OCI-LY1 (cell line): Measurements from ENCODE around the gene DYNC1LI1.

Experiments used
- H2AFZ ChIP-seq: fragments of 200-600 bp; sonication (generic), shearing (Covaris generic); 2 replicates; pipeline ENCODE4 v1.6.0; 2014; ENCODE audit warnings: antibody characterized with exemption, mild to moderate bottlenecking, low read length
- H3F3A ChIP-seq: fragments of 200-600 bp; sonication (generic), shearing (Covaris generic); 2 replicates; pipeline ENCODE4 v1.6.0; 2014; ENCODE audit warnings: mild to moderate bottlenecking, antibody characterized with exemption, low read length, moderate library complexity; ENCODE audit not compliant: insufficient read depth
- H3K27ac ChIP-seq: fragments of 200-600 bp; sonication (generic); 2 replicates; pipeline ENCODE4 v1.5.1; 2014; ENCODE audit warnings: low read length, mixed run types, mild to moderate bottlenecking, low read depth; ENCODE audit not compliant: poor library complexity, severe bottlenecking
- H3K27me3 ChIP-seq: fragments of 200-600 bp; sonication (generic); 2 replicates; pipeline ENCODE4 v1.6.0; 2014; ENCODE audit warnings: antibody characterized with exemption, mild to moderate bottlenecking, low read length, moderate library complexity; ENCODE audit not compliant: insufficient read depth
- H3K36me3 ChIP-seq: fragments of 200-600 bp; sonication (generic); 2 replicates; pipeline ENCODE4 v1.6.1; 2014; ENCODE audit warnings: mild to moderate bottlenecking, antibody characterized with exemption, low read length, moderate library complexity, mixed read lengths; ENCODE audit not compliant: insufficient read depth
- H3K4me1 ChIP-seq: fragments of 200-600 bp; sonication (generic); 2 replicates; pipeline ENCODE4 v1.5.1; 2014; ENCODE audit warnings: mild to moderate bottlenecking, low read length, moderate library complexity; ENCODE audit not compliant: insufficient read depth, severe bottlenecking
- H3K4me2 ChIP-seq: fragments of 200-600 bp; sonication (generic), shearing (Covaris generic); 2 replicates; pipeline ENCODE4 v1.6.1; 2014; ENCODE audit warnings: low read length
- H3K4me3 ChIP-seq: fragments of 200-600 bp; sonication (generic); 2 replicates; pipeline ENCODE4 v1.5.1; 2014; ENCODE audit warnings: low read length, low read depth, mild to moderate bottlenecking, mixed read lengths; ENCODE audit not compliant: poor library complexity, severe bottlenecking
- H3K79me2 ChIP-seq: fragments of 200-600 bp; shearing (Covaris generic); 2 replicates; pipeline ENCODE4 v1.6.1; 2016; ENCODE audit warnings: mixed run types, low read length, mixed read lengths; ENCODE audit not compliant: insufficient read depth
- H3K9ac ChIP-seq: fragments of 200-600 bp; sonication (generic), shearing (Covaris generic); 2 replicates; pipeline ENCODE4 v1.6.1; 2014; ENCODE audit warnings: mild to moderate bottlenecking, low read length, mixed read lengths
- H3K9me2 ChIP-seq: fragments of 200-600 bp; sonication (generic), shearing (Covaris generic); 2 replicates; pipeline ENCODE4 v1.6.1; 2014; ENCODE audit warnings: low read depth, mild to moderate bottlenecking, low read length, mixed read lengths
- H3K9me3 ChIP-seq: fragments of 200-600 bp; shearing (Covaris generic); 2 replicates; pipeline ENCODE4 v1.6.1; 2014; ENCODE audit warnings: low read length, mixed read lengths
- H4K20me1 ChIP-seq: fragments of 200-600 bp; sonication (generic), shearing (Covaris generic); 2 replicates; pipeline ENCODE4 v1.6.0; 2016; ENCODE audit warnings: mild to moderate bottlenecking, low read length; ENCODE audit not compliant: insufficient read depth
- EZH2 ChIP-seq: fragments of 200-600 bp; sonication (generic), shearing (Covaris generic); IDR thresholded peaks from 2 replicates; pipeline ENCODE4 v1.8.0; 2017; ENCODE audit warnings: borderline replicate concordance, mixed run types, mild to moderate bottlenecking, antibody characterized with exemption, low read length, moderate library complexity, mixed read lengths
- TF ChIP-seq, protein P1 (sequence below): fragments of 200-600 bp; sonication (generic), shearing (Covaris generic); IDR thresholded peaks from 2 replicates; pipeline ENCODE4 v1.5.1; 2017; ENCODE audit warnings: mild to moderate bottlenecking, antibody characterized with exemption, low read length, moderate library complexity, mixed read lengths

DYNC1LI1 gene

DNA sequence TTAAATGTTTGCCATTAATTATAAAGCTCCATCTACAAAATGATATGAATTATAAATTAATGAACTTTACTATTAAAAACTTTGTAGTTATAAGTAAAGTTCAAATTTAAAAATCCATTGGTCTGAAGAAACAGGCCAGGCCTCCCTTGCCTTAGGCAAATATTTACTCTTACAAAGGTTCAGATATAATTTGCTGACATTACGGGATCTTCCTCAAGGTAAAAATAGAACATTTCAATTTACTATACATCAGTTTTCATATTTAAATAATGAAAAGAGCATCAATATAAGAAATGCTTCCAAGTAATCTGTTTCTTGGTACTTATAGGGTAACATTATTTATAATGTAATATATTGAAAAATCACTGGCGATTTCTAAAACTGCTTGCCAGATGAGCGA lies 71.7 kb downstream of the DYNC1LI1 start:
- Histone ChIP-seq H3K9me2 (no peaks in the 10 kb centered on the region), H3K79me2 (peaks cover 22% of the 10 kb centered on the region), H3K27ac (no peak overlapping the region), H3K27me3 (no peaks in the 10 kb centered on the region), H3K4me2 (no peak overlapping the region), H3K4me1 (peaks cover 56% of the 10 kb centered on the region), H4K20me1 (0 out of 2 replicates have a peak, but pooled peaks cover 4% of the 10 kb centered on the region), H3F3A (no peaks in the 10 kb centered on the region), H3K9ac (no peak overlapping the region), H3K36me3 (no peaks in the 10 kb centered on the region), H3K9me3 (no peaks in the 10 kb centered on the region), H2AFZ (no peak overlapping the region), H3K4me3 (no peak overlapping the region)
- TF ChIP-seq, protein P1, sequence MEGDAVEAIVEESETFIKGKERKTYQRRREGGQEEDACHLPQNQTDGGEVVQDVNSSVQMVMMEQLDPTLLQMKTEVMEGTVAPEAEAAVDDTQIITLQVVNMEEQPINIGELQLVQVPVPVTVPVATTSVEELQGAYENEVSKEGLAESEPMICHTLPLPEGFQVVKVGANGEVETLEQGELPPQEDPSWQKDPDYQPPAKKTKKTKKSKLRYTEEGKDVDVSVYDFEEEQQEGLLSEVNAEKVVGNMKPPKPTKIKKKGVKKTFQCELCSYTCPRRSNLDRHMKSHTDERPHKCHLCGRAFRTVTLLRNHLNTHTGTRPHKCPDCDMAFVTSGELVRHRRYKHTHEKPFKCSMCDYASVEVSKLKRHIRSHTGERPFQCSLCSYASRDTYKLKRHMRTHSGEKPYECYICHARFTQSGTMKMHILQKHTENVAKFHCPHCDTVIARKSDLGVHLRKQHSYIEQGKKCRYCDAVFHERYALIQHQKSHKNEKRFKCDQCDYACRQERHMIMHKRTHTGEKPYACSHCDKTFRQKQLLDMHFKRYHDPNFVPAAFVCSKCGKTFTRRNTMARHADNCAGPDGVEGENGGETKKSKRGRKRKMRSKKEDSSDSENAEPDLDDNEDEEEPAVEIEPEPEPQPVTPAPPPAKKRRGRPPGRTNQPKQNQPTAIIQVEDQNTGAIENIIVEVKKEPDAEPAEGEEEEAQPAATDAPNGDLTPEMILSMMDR, result no peak
- TF ChIP-seq EZH2, result no peak

DNA sequence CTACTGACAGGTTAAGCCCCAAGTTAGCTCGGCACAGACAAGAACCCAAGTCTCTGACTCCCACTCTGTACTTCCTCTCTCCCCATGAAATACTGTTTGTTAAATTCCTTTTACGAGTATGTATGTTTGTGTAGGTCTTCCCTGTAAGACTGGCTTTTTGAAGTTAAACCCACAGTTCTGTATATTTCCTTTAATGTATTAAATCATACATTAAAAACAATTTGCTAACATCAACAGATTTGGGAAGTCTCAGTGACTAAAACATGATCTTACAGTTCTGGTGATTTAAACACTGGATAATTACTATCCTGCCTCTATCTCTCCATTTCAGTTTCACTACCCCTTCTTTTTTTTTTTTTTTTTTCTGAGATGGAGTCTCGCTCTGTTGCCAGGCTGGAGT lies 72.4 kb downstream of the DYNC1LI1 start:
- no peak overlapping the region for H3K4me3 ChIP-seq
- H3K79me2 ChIP-seq, result peaks cover 22% of the 10 kb centered on the region
- H3K36me3 ChIP-seq, result no peaks in the 10 kb centered on the region
- no peaks in the 10 kb centered on the region for H3K9me3 ChIP-seq
- no peaks in the 10 kb centered on the region for H3K27me3 ChIP-seq
- TF ChIP-seq, protein P1, result no peak
- no peak for TF ChIP-seq EZH2
- peak overlapping the region; percentile 0; the same call in 1 of the 2 replicates for H3K4me2 ChIP-seq
- H4K20me1 ChIP-seq, result 0 out of 2 replicates have a peak, but pooled peaks cover 4% of the 10 kb centered on the region
- no peak overlapping the region for H2AFZ ChIP-seq
- H3K27ac ChIP-seq, result no peak overlapping the region
- H3K9ac ChIP-seq, result no peak overlapping the region
- H3K4me1 ChIP-seq, result peaks cover 54% of the 10 kb centered on the region
- no peaks in the 10 kb centered on the region for H3F3A ChIP-seq
- H3K9me2 ChIP-seq, result no peaks in the 10 kb centered on the region

DNA sequence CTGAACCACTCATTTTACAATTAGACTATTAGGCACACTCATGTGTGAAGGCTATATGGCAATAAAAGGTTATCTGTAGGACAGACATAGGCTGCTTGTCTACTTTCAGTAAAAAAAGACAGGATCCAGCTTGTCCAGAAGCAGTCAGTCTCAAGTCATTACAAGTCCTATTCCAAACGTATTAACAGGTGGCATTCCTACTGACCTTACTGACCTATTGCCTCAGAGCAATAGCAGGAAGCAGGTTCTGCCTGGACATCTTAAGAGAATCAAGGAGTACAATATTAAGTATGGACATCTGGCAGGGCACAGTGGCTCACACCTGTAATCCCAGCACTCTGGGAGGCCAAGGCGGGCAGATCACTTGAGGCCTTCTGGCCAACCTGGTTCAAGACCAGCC lies 75.0 kb downstream of the DYNC1LI1 start:
- peaks cover 35% of the 10 kb centered on the region for H3K4me1 ChIP-seq
- TF ChIP-seq, protein P1, result no peak
- no peak for TF ChIP-seq EZH2
- peaks cover 8% of the 10 kb centered on the region; the same call in 1 of the 2 replicates for H3K36me3 ChIP-seq
- no peak overlapping the region for H3K4me2 ChIP-seq
- no peak overlapping the region for H3K27ac ChIP-seq
- H3K9me3 ChIP-seq, result no peaks in the 10 kb centered on the region
- no peak overlapping the region for H3K9ac ChIP-seq
- H2AFZ ChIP-seq, result no peak overlapping the region
- H3K4me3 ChIP-seq, result no peak overlapping the region
- H3K27me3 ChIP-seq, result no peaks in the 10 kb centered on the region
- H4K20me1 ChIP-seq, result no peaks in the 10 kb centered on the region
- H3K79me2 ChIP-seq, result peaks cover 14% of the 10 kb centered on the region; the same call in 1 of the 2 replicates
- H3F3A ChIP-seq, result no peaks in the 10 kb centered on the region
- H3K9me2 ChIP-seq, result no peaks in the 10 kb centered on the region
